K562 (cell line): Measurements from ENCODE around the gene KIAA0825. TPM values are rescaled to one million over a fixed set of nuclear protein-coding genes. Genes with fewer than 3 reads are reported as not detected.

Experiments used
- ATAC-seq: fragments of 200-7000 bp; cut with Tn5 transposase; 3 replicates; pipeline ENCODE4 v1.9.1; 2020; ENCODE audit warnings: moderate library complexity
- BruUV-seq: library from RNA; stranded (reverse); fragments of 400-500 nt; replicated peaks from 2 replicates; lab custom pipeline; 2021; lab: Mats Ljungman, UMichigan
- CTCF ChIA-PET: fragments of 300-600 bp; formaldehyde crosslinking; extraction: SDS; loops from one replicate; lab custom pipeline; 2021; ENCODE audit warnings: low intra/inter-chr PET ratio; lab: Yijun Ruan, JAX
- POLR2A ChIA-PET: fragments of 300-600, 350-650 bp; sonication (Branson Sonifier 250); formaldehyde crosslinking; extraction: SDS; loops from one replicate; lab custom pipeline; 2021; ENCODE audit warnings: antibody characterized with exemption, inconsistent platforms; lab: Yijun Ruan, JAX
- DNase-seq, 4 experiments: peaks; one replicate each; pipeline versions ENCODE4 v3.0.0 to v3.0.0-alpha.2; 2011 to 2018; ENCODE audit warnings: low spot score in 3 of 4, mixed read lengths in 3 of 4; ENCODE audit errors: extremely low read depth in 1 of 4
- FAIRE-seq: peaks from 2 replicates; lab custom pipeline; 2011; peaks lifted over from hg19 to GRCh38; lab: Jason Lieb, UNC
- H2AFZ ChIP-seq: 2 replicates; pipeline ENCODE4 v1.6.0; 2011; ENCODE audit warnings: low read depth, low read length, control low read depth, inconsistent platforms
- H3K27ac ChIP-seq: fragments of 200-600 bp; 3 replicates; pipeline ENCODE4 v1.8.0; 2011; ENCODE audit warnings: low read depth, mild to moderate bottlenecking, control low read depth, inconsistent platforms, low read length, moderate library complexity, mixed read lengths; ENCODE audit errors: extremely low read depth
- H3K27me3 ChIP-seq, 2 experiments: fragments of 300-600 bp in 1 of 2; 2 replicates in 1 of 2; 3 replicates in 1 of 2; pipeline versions ENCODE4 v1.6.0 to v1.8.0; 2011; ENCODE audit warnings: inconsistent platforms in 2 of 2, low read length in 2 of 2, mild to moderate bottlenecking in 1 of 2, mixed read lengths in 1 of 2, moderate library complexity in 1 of 2; ENCODE audit not compliant: control insufficient read depth in 2 of 2, insufficient read depth in 2 of 2
- H3K36me3 ChIP-seq: fragments of 300-600 bp; 3 replicates; pipeline ENCODE4 v1.8.0; 2011; ENCODE audit warnings: mild to moderate bottlenecking, low read length, inconsistent platforms; ENCODE audit not compliant: control insufficient read depth, insufficient read depth
- H3K4me1 ChIP-seq, 2 experiments: fragments of 200-600 bp in 1 of 2; replicated peaks in 1 of 2; 2 replicates in 1 of 2; 3 replicates in 1 of 2; pipeline versions ENCODE4 v1.5.1 to v1.8.0; 2011; ENCODE audit warnings: inconsistent platforms in 2 of 2, low read length in 2 of 2, mild to moderate bottlenecking in 1 of 2, mixed read lengths in 1 of 2, moderate library complexity in 1 of 2; ENCODE audit not compliant: control insufficient read depth in 2 of 2, insufficient read depth in 2 of 2
- H3K4me2 ChIP-seq: 2 replicates; pipeline ENCODE4 v1.6.1; 2011; ENCODE audit warnings: low read length, control low read depth, inconsistent platforms, mixed read lengths; ENCODE audit not compliant: insufficient read depth
- H3K4me3 ChIP-seq: fragments of 200-600 bp; sonication (generic), shearing (Covaris generic); 2 replicates; pipeline ENCODE4 v1.5.1; 2016; ENCODE audit warnings: control low read depth, inconsistent platforms
- H3K79me2 ChIP-seq: fragments of 200-600 bp; 3 replicates; pipeline ENCODE4 v1.8.0; 2011; ENCODE audit warnings: low read length, inconsistent platforms; ENCODE audit not compliant: control insufficient read depth, insufficient read depth
- H3K9ac ChIP-seq, 2 experiments: 2 replicates each; pipeline versions ENCODE4 v1.6.0 to v1.6.1; 2011; ENCODE audit warnings: low read depth in 2 of 2, low read length in 2 of 2, control low read depth in 1 of 2, inconsistent platforms in 1 of 2, mild to moderate bottlenecking in 1 of 2, mixed read lengths in 1 of 2; ENCODE audit not compliant: insufficient read depth in 1 of 2
- H3K9me1 ChIP-seq: one replicate; pipeline ENCODE4 v1.6.0; 2011; ENCODE audit warnings: inconsistent platforms, mild to moderate bottlenecking, low read length, moderate library complexity; ENCODE audit not compliant: control insufficient read depth, insufficient read depth
- H3K9me3 ChIP-seq: replicated peaks from 2 replicates; pipeline ENCODE4 v1.5.1; 2011; ENCODE audit warnings: low read depth, low read length, inconsistent platforms; ENCODE audit not compliant: control insufficient read depth, insufficient read depth
- H4K20me1 ChIP-seq: replicated peaks from 2 replicates; pipeline ENCODE4 v1.6.1; 2011; ENCODE audit warnings: low read length, inconsistent platforms, mixed read lengths; ENCODE audit not compliant: control insufficient read depth, insufficient read depth
- BRD4 ChIP-seq: fragments of 200-600 bp; sonication (generic); IDR thresholded peaks from 2 replicates; pipeline ENCODE4 v1.6.1; 2017; ENCODE audit warnings: inconsistent platforms
- CEBPZ ChIP-seq: fragments of 150-350 bp; IDR thresholded peaks from 2 replicates; pipeline ENCODE4 v1.6.1; 2014; ENCODE audit warnings: low read depth, mild to moderate bottlenecking, low read length, borderline replicate concordance
- CTBP1 ChIP-seq: fragments of 450-650 bp; IDR thresholded peaks from 2 replicates; pipeline ENCODE4 v1.6.1; 2016; ENCODE audit warnings: borderline replicate concordance
- LARP7 ChIP-seq: fragments of 450-650 bp; IDR thresholded peaks from 2 replicates; pipeline ENCODE4 v1.6.1; 2016
- MAFG ChIP-seq: fragments of 450-650 bp; conservative IDR thresholded peaks from 2 replicates; pipeline ENCODE4 v1.6.1; 2016; ENCODE audit warnings: missing genetic modification characterization, missing compliant biosample characterization
- NBN ChIP-seq: fragments of 450-650 bp; IDR thresholded peaks from 2 replicates; pipeline ENCODE4 v1.6.1; 2016; ENCODE audit warnings: low read depth, mild to moderate bottlenecking
- RBM15 ChIP-seq: fragments of 200-400 bp; formaldehyde crosslinking; IDR thresholded peaks from 2 replicates; pipeline ENCODE4 v1.6.1; 2018; ENCODE audit warnings: mild to moderate bottlenecking, low read length, moderate library complexity; ENCODE audit not compliant: insufficient read depth
- SPI1 ChIP-seq: IDR thresholded peaks from 2 replicates; pipeline ENCODE4 v1.6.1; 2011; ENCODE audit warnings: low read depth, low read length, control low read depth, borderline replicate concordance
- XRCC4 ChIP-seq: IDR thresholded peaks from one replicate; pipeline ENCODE4 v1.6.1; 2011; ENCODE audit not compliant: insufficient read depth, insufficient read length; ENCODE audit errors: extremely low read depth
- ZNF282 ChIP-seq: sonication (generic); formaldehyde crosslinking; IDR thresholded peaks from 2 replicates; pipeline ENCODE4 v1.8.1; 2023; ENCODE audit warnings: missing genetic modification reagents
- WGBS: fragments of 100-300 bp; shearing (Covaris generic); methylation state at CpG from one replicate; pipeline ENCODE4 v1.1.6; 2016; ENCODE audit warnings: low coverage, mixed read lengths; ENCODE audit not compliant: insufficient coverage; ENCODE audit errors: missing lambda C conversion rate; 5-methylcytosine and 5-hydroxymethylcytosine counted together
- in situ Hi-C: fragments of 300-500 bp; cut with MboI; formaldehyde crosslinking; loops from 4 replicates; pipeline ENCODE4 v1.15.0; 2018; ENCODE audit warnings: inconsistent platforms, mixed read lengths
- intact Hi-C: fragments of 100-400 bp; cut with micrococcal nuclease; formaldehyde crosslinking; loops from 2 replicates; pipeline ENCODE4 v1.14.2; 2022
- polyA plus RNA-seq, 8 experiments: library from polyadenylated mRNA; depleted of rRNA in 4 of 8; stranded (reverse) in 5 of 8; unstranded in 3 of 8; fragments of >200 nt; fragmentation: Nextera tagmentation in 2 of 8; fragmentation: Illumina TruSeq in 1 of 8; extraction: Ambion mirVana in 2 of 8; extraction: Trizol in 1 of 8; gene quantifications; 2 replicates each; pipeline versions ENCODE4 v1.2.1 to v1.2.3, GENCODE V29; 2011 to 2014; ENCODE audit warnings: inconsistent platforms in 1 of 8, missing spikeins in 1 of 8
- total RNA-seq, 7 experiments: library from RNA; depleted of rRNA in 6 of 7; stranded (reverse); fragments of >200 nt in 6 of 7; fragmentation: Illumina TruSeq in 2 of 7; extraction: Trizol in 2 of 7; gene quantifications; 2 replicates each; pipeline versions ENCODE4 v1.2.1 to v1.2.3, GENCODE V29; 2011 to 2021; ENCODE audit warnings: low replicate concordance in 1 of 7
- TF ChIP-seq, protein P1 (sequence below): sonication (generic); formaldehyde crosslinking; IDR thresholded peaks from 2 replicates; pipeline ENCODE4 v1.8.1; 2023; ENCODE audit warnings: mild to moderate bottlenecking, missing genetic modification reagents

The KIAA0825 gene
- total and polyA plus RNA-seq, 9 of the 15 experiments (the other 6 are each of a cell fraction or from before 2014, with no cell fraction given): 0.05 to 0.36 (median 0.16) TPM; not detected in 1

GRCh38 chr5:94353605-94354004, 264.8 kb downstream of the KIAA0825 start:
- TF ChIP-seq ZNF282 (CRISPR knock-in tag): no peak
- no peak for TF ChIP-seq RBM15
- TF ChIP-seq BRD4: no peak
- TF ChIP-seq CEBPZ: no peak
- no peak for TF ChIP-seq NBN
- TF ChIP-seq SPI1: no peak
- TF ChIP-seq, protein P1, sequence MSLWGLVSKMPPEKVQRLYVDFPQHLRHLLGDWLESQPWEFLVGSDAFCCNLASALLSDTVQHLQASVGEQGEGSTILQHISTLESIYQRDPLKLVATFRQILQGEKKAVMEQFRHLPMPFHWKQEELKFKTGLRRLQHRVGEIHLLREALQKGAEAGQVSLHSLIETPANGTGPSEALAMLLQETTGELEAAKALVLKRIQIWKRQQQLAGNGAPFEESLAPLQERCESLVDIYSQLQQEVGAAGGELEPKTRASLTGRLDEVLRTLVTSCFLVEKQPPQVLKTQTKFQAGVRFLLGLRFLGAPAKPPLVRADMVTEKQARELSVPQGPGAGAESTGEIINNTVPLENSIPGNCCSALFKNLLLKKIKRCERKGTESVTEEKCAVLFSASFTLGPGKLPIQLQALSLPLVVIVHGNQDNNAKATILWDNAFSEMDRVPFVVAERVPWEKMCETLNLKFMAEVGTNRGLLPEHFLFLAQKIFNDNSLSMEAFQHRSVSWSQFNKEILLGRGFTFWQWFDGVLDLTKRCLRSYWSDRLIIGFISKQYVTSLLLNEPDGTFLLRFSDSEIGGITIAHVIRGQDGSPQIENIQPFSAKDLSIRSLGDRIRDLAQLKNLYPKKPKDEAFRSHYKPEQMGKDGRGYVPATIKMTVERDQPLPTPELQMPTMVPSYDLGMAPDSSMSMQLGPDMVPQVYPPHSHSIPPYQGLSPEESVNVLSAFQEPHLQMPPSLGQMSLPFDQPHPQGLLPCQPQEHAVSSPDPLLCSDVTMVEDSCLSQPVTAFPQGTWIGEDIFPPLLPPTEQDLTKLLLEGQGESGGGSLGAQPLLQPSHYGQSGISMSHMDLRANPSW (CRISPR knock-in tag): no peak
- TF ChIP-seq XRCC4: no peak
- no peak for TF ChIP-seq LARP7
- TF ChIP-seq CTBP1: no peak
- no peak for TF ChIP-seq MAFG
- in situ Hi-C loops: no loop called here
- no peak for FAIRE-seq

More at GRCh38 chr5:94353605-94354004, 264.8 kb downstream of the KIAA0825 start:
- Histone ChIP-seq H3K9ac (no peak overlapping the region), H3K4me1 (no peaks in the 10 kb centered on the region), H4K20me1 (no peaks in the 10 kb centered on the region), H3K79me2 (no peaks in the 10 kb centered on the region), H2AFZ (no peak overlapping the region), H3K27me3 (no peaks in the 10 kb centered on the region), H3K27ac (no peak overlapping the region), H3K4me2 (no peak overlapping the region), H3K9me3 (no peaks in the 10 kb centered on the region), H3K36me3 (no peaks in the 10 kb centered on the region), H3K4me3 (no peak overlapping the region), H3K9me1 (no peaks in the 10 kb centered on the region)
- no peak for ATAC-seq
- 0% methylated on average over 4 of the region's 4 CpGs for WGBS
- CTCF ChIA-PET: no interaction called here
- POLR2A ChIA-PET: no interaction called here
- DNase-seq: no peak
- intact Hi-C loops: no loop called here
- BruUV-seq: no TSS peak
